ENCODE measurements around the gene GNAT3.

The GNAT3 gene

GRCh38 chr7:80464211-80464610 is 47.7 kb downstream of the GNAT3 start:
- TF ChIP-seq ZNF707 (tag by site-specific recombination; IDR thresholded peaks at IDR 0.05) (no peak), RBAK (tag by site-specific recombination; IDR thresholded peaks at IDR 0.05) (no peak), MEIS1 (CRISPR knock-in tag; IDR thresholded peaks at IDR 0.05; ENCODE audit: borderline replicate concordance) (no peak), ZSCAN18 (tag by site-specific recombination; IDR thresholded peaks at IDR 0.05) (no peak), ZNF292 (tag by site-specific recombination; IDR thresholded peaks at IDR 0.05; ENCODE audit: borderline replicate concordance, low read depth) (no peak), ZNF513 (tag by site-specific recombination; IDR thresholded peaks at IDR 0.05) (no peak), PBX3 (CRISPR knock-in tag; IDR thresholded peaks at IDR 0.05) (no peak), ZNF266 (tag by site-specific recombination; IDR thresholded peaks at IDR 0.05; ENCODE audit: low read depth) (no peak), KLF10 (tag by site-specific recombination; IDR thresholded peaks at IDR 0.05) (no peak), ZNF561 (tag by site-specific recombination; IDR thresholded peaks at IDR 0.05; ENCODE audit: borderline replicate concordance) (no peak), ZNF76 (tag by site-specific recombination; IDR thresholded peaks at IDR 0.05; ENCODE audit: borderline replicate concordance, low read depth) (no peak), ZNF677 (tag by site-specific recombination; IDR thresholded peaks at IDR 0.05) (no peak), ZNF221 (tag by site-specific recombination; IDR thresholded peaks at IDR 0.05; ENCODE audit: borderline replicate concordance) (no peak), ZNF248 (tag by site-specific recombination; IDR thresholded peaks at IDR 0.05) (no peak), ELK4 (IDR thresholded peaks at IDR 0.05; ENCODE audit: borderline replicate concordance, low read depth, low read length) (no peak), ZNF555 (tag by site-specific recombination; conservative IDR thresholded peaks at IDR 0.05) (no peak), ZNF426 (tag by site-specific recombination; IDR thresholded peaks at IDR 0.05) (no peak), ZNF580 (tag by site-specific recombination; IDR thresholded peaks at IDR 0.05) (no peak), ZNF521 (tag by site-specific recombination; IDR thresholded peaks at IDR 0.05) (no peak), ZNF514 (tag by site-specific recombination; IDR thresholded peaks at IDR 0.05) (no peak)
- peaks cover 11% of the 10 kb centered on the region for H3K4me1 ChIP-seq (ENCODE audit: control insufficient read depth, insufficient read depth, low read length)
- POLR2A ChIA-PET, result no interaction called here
- no peak overlapping the region for H3K27ac ChIP-seq (ENCODE audit: extremely low read depth, low read depth, low read length)
- CTCF ChIA-PET, result no interaction called here
- no peaks in the 10 kb centered on the region for H3K36me3 ChIP-seq (ENCODE audit: control insufficient read depth in 2 of 2, insufficient read depth in 1 of 2, low read length in 2 of 2)
- no peaks in the 10 kb centered on the region for H3K9me3 ChIP-seq (ENCODE audit: control insufficient read depth, insufficient read depth, low read depth, low read length)
- H3K4me3 ChIP-seq (ENCODE audit: low read depth, low read length), result no peak overlapping the region

- ChIA-PET POLR2A (no interaction called here), CTCF (interaction anchor here (1.2 kb wide), 1 partner anchor 195 kb away, joined by 3 read pairs; no protein-coding TSS in a partner anchor)
- Histone ChIP-seq H3K27ac (ENCODE audit: extremely low read depth, low read depth, low read length) (no peak overlapping the region), H3K36me3 (ENCODE audit: control insufficient read depth in 2 of 2, insufficient read depth in 1 of 2, low read length in 2 of 2) (no peaks in the 10 kb centered on the region), H3K9me3 (ENCODE audit: control insufficient read depth, insufficient read depth, low read depth, low read length) (no peaks in the 10 kb centered on the region), H3K4me1 (ENCODE audit: control insufficient read depth, insufficient read depth, low read length) (peaks cover 11% of the 10 kb centered on the region), H3K4me3 (ENCODE audit: low read depth, low read length) (no peak overlapping the region)
- TF ChIP-seq ZNF174 (tag by site-specific recombination; IDR thresholded peaks at IDR 0.05) (no peak), ZNF639 (tag by site-specific recombination; IDR thresholded peaks at IDR 0.05) (no peak), MEIS1 (CRISPR knock-in tag; IDR thresholded peaks at IDR 0.05; ENCODE audit: borderline replicate concordance) (no peak), ZNF76 (tag by site-specific recombination; IDR thresholded peaks at IDR 0.05; ENCODE audit: borderline replicate concordance, low read depth) (no peak), GLI4 (tag by site-specific recombination; IDR thresholded peaks at IDR 0.05) (no peak), ZNF629 (tag by site-specific recombination; IDR thresholded peaks at IDR 0.05) (no peak), ZNF18 (tag by site-specific recombination; IDR thresholded peaks at IDR 0.05) (no peak), HOXA7 (CRISPR knock-in tag; IDR thresholded peaks at IDR 0.05; ENCODE audit: borderline replicate concordance) (no peak), ZFP69B (tag by site-specific recombination; IDR thresholded peaks at IDR 0.05) (no peak)
Observed at GRCh38 chr7:80463272-80463920, 48.5 kb downstream of the GNAT3 start.
